GM18498 (cell line): ENCODE measurements around the gene TNFRSF1A.
"Not testable (repeated sequence)": the region's sequence is repeated elsewhere in the genome, so short reads cannot be mapped to it uniquely, and the experiment has no call there.

Experiments used
- ATAC-seq: cut with Tn5 transposase; IDR thresholded peaks from one replicate; pipeline ENCODE4 v1.9.1; 2021; ENCODE audit warnings: mild to moderate bottlenecking, moderate library complexity; ENCODE audit not compliant: unreplicated experiment

Gene TNFRSF1A

GRCh38 chr12:6310771-6311610 is 30.9 kb downstream of the TNFRSF1A start:
- ATAC-seq = no peak

- no peak for ATAC-seq
These were observed 34.3 kb downstream of the TNFRSF1A start for GRCh38 chr12:6307529-6307928.

- no peak for ATAC-seq
These were observed 35.2 kb downstream of the TNFRSF1A start for GRCh38 chr12:6306599-6307220.

GRCh38 chr12:6306151-6306550 is 35.7 kb downstream of the TNFRSF1A start:
- no peak for ATAC-seq

GRCh38 chr12:6303071-6303470 is 38.8 kb downstream of the TNFRSF1A start:
- no peak for ATAC-seq

GRCh38 chr12:6302621-6303020 is 39.3 kb downstream of the TNFRSF1A start:
- no peak for ATAC-seq

- ATAC-seq = no peak
These were observed 40.2 kb downstream of the TNFRSF1A start for GRCh38 chr12:6301721-6302120.

- ATAC-seq = no peak
These were observed 44.7 kb downstream of the TNFRSF1A start for GRCh38 chr12:6297170-6297569.

- ATAC-seq = no peak
These were observed 46.6 kb downstream of the TNFRSF1A start for GRCh38 chr12:6295094-6295811.

- ATAC-seq = no peak
These were observed 47.5 kb downstream of the TNFRSF1A start for GRCh38 chr12:6294156-6295093.

- no peak for ATAC-seq
These were observed 49.3 kb downstream of the TNFRSF1A start for GRCh38 chr12:6292606-6293005.

GRCh38 chr12:6289906-6290305 is 52.0 kb downstream of the TNFRSF1A start:
- not testable (repeated sequence) for ATAC-seq

GRCh38 chr12:6289081-6289480 is 52.8 kb downstream of the TNFRSF1A start:
- ATAC-seq = not testable (repeated sequence)

GRCh38 chr12:6288235-6288634 is 53.6 kb downstream of the TNFRSF1A start:
- no peak for ATAC-seq

- ATAC-seq = no peak
These were observed 56.2 kb downstream of the TNFRSF1A start for GRCh38 chr12:6285532-6286306.

GRCh38 chr12:6285063-6285477 is 56.8 kb downstream of the TNFRSF1A start:
- peak; percentile 51 for ATAC-seq

- no peak for ATAC-seq
These were observed 57.6 kb downstream of the TNFRSF1A start for GRCh38 chr12:6284273-6284672.

GRCh38 chr12:6282453-6282840 is 59.4 kb downstream of the TNFRSF1A start:
- ATAC-seq = no peak

GRCh38 chr12:6281081-6281809 is 60.6 kb downstream of the TNFRSF1A start:
- ATAC-seq = no peak
